Body of pancreas (tissue), 4 donors: Measurements from ENCODE around the gene NT5E.

Experiments
- CTCF ChIP-seq, 7 experiments: fragments of 450-650 bp in 4 of 7; fragments of 200-600 bp in 3 of 7; sonication (generic) in 3 of 7; IDR thresholded peaks; one replicate each; pipeline ENCODE4 v1.5.1; 2016 to 2019; ENCODE audit warnings: antibody characterized with exemption in 7 of 7
- POLR2A ChIP-seq, 3 donors: fragments of 450-650 bp; IDR thresholded peaks; one replicate each; pipeline ENCODE4 v1.6.1; 2016; ENCODE audit warnings: antibody characterized with exemption in 3 of 3, mild to moderate bottlenecking in 2 of 3

GRCh38 chr6:85405175-85405852 lies 44.6 kb upstream of the NT5E start:
- TF ChIP-seq CTCF (IDR thresholded peaks at IDR 0.05): no peak
- no peak for TF ChIP-seq POLR2A (IDR thresholded peaks at IDR 0.05)
